Fibroblast of lung (primary cell): ENCODE measurements around the gene NTRK3.

Experiments used
- EZH2 ChIP-seq: IDR thresholded peaks from 2 replicates; pipeline ENCODE4 v1.5.1; 2012; ENCODE audit warnings: low read length, control low read depth, mild to moderate bottlenecking; ENCODE audit errors: missing control alignments
- TF ChIP-seq, protein P1 (sequence below), 2 donors: IDR thresholded peaks in 1 of 2; conservative IDR thresholded peaks in 1 of 2; 1 replicate in 1 of 2; 2 replicates in 1 of 2; pipeline ENCODE4 v1.5.1; 2011 to 2012; ENCODE audit warnings: low read length in 2 of 2, control low read depth in 1 of 2, inconsistent platforms in 1 of 2, low read depth in 1 of 2, mild to moderate bottlenecking in 1 of 2

GRCh38 chr15:88071141-88071540 lies 185.4 kb downstream of the NTRK3 start:
- TF ChIP-seq, protein P1, sequence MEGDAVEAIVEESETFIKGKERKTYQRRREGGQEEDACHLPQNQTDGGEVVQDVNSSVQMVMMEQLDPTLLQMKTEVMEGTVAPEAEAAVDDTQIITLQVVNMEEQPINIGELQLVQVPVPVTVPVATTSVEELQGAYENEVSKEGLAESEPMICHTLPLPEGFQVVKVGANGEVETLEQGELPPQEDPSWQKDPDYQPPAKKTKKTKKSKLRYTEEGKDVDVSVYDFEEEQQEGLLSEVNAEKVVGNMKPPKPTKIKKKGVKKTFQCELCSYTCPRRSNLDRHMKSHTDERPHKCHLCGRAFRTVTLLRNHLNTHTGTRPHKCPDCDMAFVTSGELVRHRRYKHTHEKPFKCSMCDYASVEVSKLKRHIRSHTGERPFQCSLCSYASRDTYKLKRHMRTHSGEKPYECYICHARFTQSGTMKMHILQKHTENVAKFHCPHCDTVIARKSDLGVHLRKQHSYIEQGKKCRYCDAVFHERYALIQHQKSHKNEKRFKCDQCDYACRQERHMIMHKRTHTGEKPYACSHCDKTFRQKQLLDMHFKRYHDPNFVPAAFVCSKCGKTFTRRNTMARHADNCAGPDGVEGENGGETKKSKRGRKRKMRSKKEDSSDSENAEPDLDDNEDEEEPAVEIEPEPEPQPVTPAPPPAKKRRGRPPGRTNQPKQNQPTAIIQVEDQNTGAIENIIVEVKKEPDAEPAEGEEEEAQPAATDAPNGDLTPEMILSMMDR (conservative IDR thresholded peaks at IDR 0.05 in 1 of 2, IDR thresholded peaks at IDR 0.05 in 1 of 2; ENCODE audit: low read depth in 1 of 2, low read length in 2 of 2): no peak
- no peak for TF ChIP-seq EZH2
